GM12873 (cell line): ENCODE measurements around the gene ASPG.
A peak's percentile ranks its signal among the peaks of the same experiment; 100 is the strongest.

Experiments
- CTCF ChIP-seq: IDR thresholded peaks from 2 replicates; pipeline ENCODE4 v1.5.1; 2012; ENCODE audit warnings: low read depth, mild to moderate bottlenecking, moderate library complexity, low read length, control low read depth; ENCODE audit not compliant: insufficient read depth; ENCODE audit errors: missing control alignments

Gene ASPG

GRCh38 chr14:104147346-104148125 lies 62.0 kb downstream of the ASPG start:
- TF ChIP-seq CTCF: no peak

GRCh38 chr14:104148433-104149277 lies 63.2 kb downstream of the ASPG start:
- no peak for TF ChIP-seq CTCF

GRCh38 chr14:104149278-104149595 lies 63.7 kb downstream of the ASPG start:
- TF ChIP-seq CTCF: no peak

GRCh38 chr14:104149617-104150135 lies 64.2 kb downstream of the ASPG start:
- TF ChIP-seq CTCF: no peak

- TF ChIP-seq CTCF: peak; percentile 73
These were observed 64.9 kb downstream of the ASPG start for GRCh38 chr14:104150136-104151025.

GRCh38 chr14:104151026-104151381 lies 65.5 kb downstream of the ASPG start:
- no peak for TF ChIP-seq CTCF
